H1 (cell line): ENCODE data around the gene NEK9. TPM values are rescaled to one million over a fixed set of nuclear protein-coding genes. Genes with fewer than 3 reads are reported as not detected.

ENCODE experiments used
- CTCF ChIA-PET: fragments of 300-600 bp; sonication (Branson Sonifier 250); formaldehyde crosslinking; loops from one replicate; lab custom pipeline; 2021; ENCODE audit not compliant: partially characterized antibody; lab: Charles Lee
- POLR2A ChIA-PET: fragments of 300-600 bp; sonication (Branson Sonifier 250); formaldehyde crosslinking; loops from one replicate; lab custom pipeline; 2021; ENCODE audit warnings: inconsistent platforms; ENCODE audit not compliant: partially characterized antibody; lab: Charles Lee
- DNase-seq, 2 experiments: peaks; one replicate each; pipeline versions ENCODE4 v3.0.0 to v3.0.0-alpha.2; 2010 to 2022; ENCODE audit warnings: low spot score in 2 of 2, low read depth in 1 of 2, mixed read lengths in 1 of 2
- FAIRE-seq: peaks from 2 replicates; lab custom pipeline; 2011; peaks lifted over from hg19 to GRCh38; lab: Jason Lieb, UNC
- H2AFZ ChIP-seq: 2 replicates; pipeline ENCODE4 v1.8.1; 2012; ENCODE audit warnings: low read length, inconsistent platforms
- H2AK5ac ChIP-seq: 2 replicates; pipeline ENCODE4 v1.6.1; 2013; ENCODE audit warnings: low read depth, low read length
- H2BK120ac ChIP-seq: replicated peaks from 2 replicates; pipeline ENCODE3; 2013; ENCODE audit warnings: low read depth, low read length, inconsistent platforms
- H2BK12ac ChIP-seq: 2 replicates; pipeline ENCODE4 v1.6.1; 2013; ENCODE audit warnings: low read depth, low read length
- H2BK15ac ChIP-seq: 2 replicates; pipeline ENCODE4 v1.6.1; 2013; ENCODE audit warnings: low read length
- H2BK20ac ChIP-seq: 2 replicates; pipeline ENCODE4 v1.6.1; 2013; ENCODE audit warnings: low read length
- H2BK5ac ChIP-seq: 2 replicates; pipeline ENCODE4 v1.6.1; 2013; ENCODE audit warnings: low read depth, low read length
- H3K14ac ChIP-seq: 2 replicates; pipeline ENCODE4 v1.6.1; 2013; ENCODE audit warnings: inconsistent platforms; ENCODE audit not compliant: insufficient read length
- H3K18ac ChIP-seq: 2 replicates; pipeline ENCODE4 v1.6.1; 2013; ENCODE audit warnings: low read length; ENCODE audit errors: extremely low read depth
- H3K23ac ChIP-seq: 2 replicates; pipeline ENCODE4 v1.6.1; 2013; ENCODE audit warnings: inconsistent platforms; ENCODE audit not compliant: insufficient read length
- H3K23me2 ChIP-seq: 2 replicates; pipeline ENCODE4 v1.6.1; 2013; ENCODE audit warnings: low read depth, low read length
- H3K27ac ChIP-seq: 2 replicates; pipeline ENCODE4 v1.6.1; 2011; ENCODE audit warnings: low read depth, low read length, inconsistent platforms
- H3K27me3 ChIP-seq, 4 experiments: replicated peaks in 1 of 4; 1 replicate in 1 of 4; 2 replicates in 3 of 4; pipeline versions ENCODE4 v1.6.1 to v1.8.1; 2011 to 2013; ENCODE audit warnings: low read length in 3 of 4, mild to moderate bottlenecking in 3 of 4, inconsistent platforms in 2 of 4, mixed read lengths in 2 of 4, moderate library complexity in 1 of 4; ENCODE audit not compliant: control insufficient read depth in 3 of 4, insufficient read depth in 3 of 4; ENCODE audit errors: extremely low read depth in 1 of 4
- H3K36me3 ChIP-seq, 4 experiments: 2 replicates each; pipeline versions ENCODE4 v1.6.1 to v1.8.1; 2011 to 2013; ENCODE audit warnings: mild to moderate bottlenecking in 4 of 4, low read length in 3 of 4, moderate library complexity in 2 of 4, control low read depth in 1 of 4, inconsistent platforms in 1 of 4; ENCODE audit not compliant: insufficient read depth in 4 of 4, control insufficient read depth in 2 of 4
- H3K4ac ChIP-seq: replicated peaks from 2 replicates; pipeline ENCODE3; 2013; ENCODE audit warnings: low read length, low read depth, mixed read lengths, inconsistent platforms; ENCODE audit not compliant: insufficient read length
- H3K4me1 ChIP-seq, 4 experiments: replicated peaks in 1 of 4; 1 replicate in 1 of 4; 2 replicates in 3 of 4; pipeline versions ENCODE4 v1.6.1 to v1.8.1; 2011 to 2013; ENCODE audit warnings: low read length in 3 of 4, inconsistent platforms in 2 of 4, mixed read lengths in 1 of 4; ENCODE audit not compliant: insufficient read depth in 4 of 4, control insufficient read depth in 3 of 4
- H3K4me2 ChIP-seq, 2 experiments: 2 replicates each; pipeline versions ENCODE4 v1.6.1 to v1.8.1; 2011 to 2013; ENCODE audit warnings: low read depth in 2 of 2, low read length in 2 of 2, control low read depth in 1 of 2, inconsistent platforms in 1 of 2, mild to moderate bottlenecking in 1 of 2; ENCODE audit not compliant: insufficient read depth in 1 of 2
- H3K4me3 ChIP-seq, 4 experiments: fragments of 200-600, 300-600 bp in 1 of 4; sonication (generic), shearing (Covaris generic), sonication (Bioruptor Twin) in 1 of 4; 2 replicates each; pipeline versions ENCODE4 v1.5.1 to v1.8.1; 2011 to 2016; ENCODE audit warnings: low read length in 4 of 4, low read depth in 3 of 4, control low read depth in 2 of 4, inconsistent platforms in 2 of 4, mild to moderate bottlenecking in 2 of 4, mixed read lengths in 1 of 4, moderate library complexity in 1 of 4; ENCODE audit not compliant: insufficient read depth in 2 of 4; ENCODE audit errors: extremely low read depth in 1 of 4
- H3K56ac ChIP-seq: replicated peaks from 2 replicates; pipeline ENCODE3; 2013; ENCODE audit warnings: low read depth, mild to moderate bottlenecking, mixed read lengths, low read length, inconsistent platforms; ENCODE audit not compliant: insufficient read length
- H3K79me1 ChIP-seq: 2 replicates; pipeline ENCODE4 v1.6.1; 2013; ENCODE audit warnings: low read depth, low read length, control low read depth
- H3K79me2 ChIP-seq, 2 experiments: 2 replicates each; pipeline versions ENCODE4 v1.6.1 to v1.8.1; 2012 to 2013; ENCODE audit warnings: low read length in 2 of 2, mild to moderate bottlenecking in 2 of 2, inconsistent platforms in 1 of 2; ENCODE audit not compliant: insufficient read depth in 2 of 2, control insufficient read depth in 1 of 2
- H3K9ac ChIP-seq, 4 experiments: replicated peaks in 1 of 4; 1 replicate in 1 of 4; 2 replicates in 3 of 4; pipeline versions ENCODE4 v1.6.1 to v1.8.1; 2011 to 2013; ENCODE audit warnings: low read depth in 3 of 4, low read length in 3 of 4, control low read depth in 2 of 4, mild to moderate bottlenecking in 2 of 4, moderate library complexity in 2 of 4, inconsistent platforms in 1 of 4; ENCODE audit errors: extremely low read depth in 1 of 4
- H3K9me3 ChIP-seq, 2 experiments: 2 replicates each; pipeline versions ENCODE4 v1.6.1 to v1.8.1; 2012 to 2013; ENCODE audit warnings: mild to moderate bottlenecking in 2 of 2, moderate library complexity in 2 of 2, control low read depth in 1 of 2, inconsistent platforms in 1 of 2, low read depth in 1 of 2, low read length in 1 of 2, mixed read lengths in 1 of 2; ENCODE audit not compliant: insufficient read depth in 2 of 2
- H4K20me1 ChIP-seq, 2 experiments: replicated peaks in 1 of 2; 2 replicates each; pipeline versions ENCODE3 to v1.8.1; 2011 to 2013; ENCODE audit warnings: inconsistent platforms in 2 of 2, low read length in 2 of 2, mild to moderate bottlenecking in 1 of 2; ENCODE audit not compliant: insufficient read depth in 2 of 2, control insufficient read depth in 1 of 2
- H4K5ac ChIP-seq: 2 replicates; pipeline ENCODE4 v1.6.1; 2013; ENCODE audit warnings: low read length, low read depth, mixed read lengths, inconsistent platforms; ENCODE audit not compliant: insufficient read length
- H4K8ac ChIP-seq: 2 replicates; pipeline ENCODE4 v1.8.0; 2013; ENCODE audit warnings: mild to moderate bottlenecking, moderate library complexity, low read length, inconsistent platforms; ENCODE audit not compliant: insufficient read depth; ENCODE audit errors: extremely low read depth
- H4K91ac ChIP-seq: replicated peaks from 2 replicates; pipeline ENCODE3; 2013; ENCODE audit warnings: low read length, mixed read lengths, inconsistent platforms; ENCODE audit not compliant: insufficient read length
- CREB1 ChIP-seq: IDR thresholded peaks from 2 replicates; pipeline ENCODE4 v1.6.1; 2012; ENCODE audit warnings: inconsistent platforms
- CTCF ChIP-seq, 3 experiments: IDR thresholded peaks; 1 replicate in 2 of 3; 2 replicates in 1 of 3; pipeline versions ENCODE4 v1.5.1 to v1.6.1; 2011; ENCODE audit warnings: low read length in 3 of 3, mild to moderate bottlenecking in 3 of 3, inconsistent platforms in 2 of 3, low read depth in 1 of 3, moderate library complexity in 1 of 3; ENCODE audit not compliant: insufficient read depth in 1 of 3; ENCODE audit errors: control extremely low read depth in 1 of 3
- HDAC2 ChIP-seq, 2 experiments: fragments of 300-600 bp in 1 of 2; sonication (generic) in 1 of 2; IDR thresholded peaks; 2 replicates each; pipeline ENCODE4 v1.6.1; 2011 to 2012; ENCODE audit warnings: low read depth in 2 of 2, low read length in 2 of 2, mild to moderate bottlenecking in 2 of 2, moderate library complexity in 2 of 2, borderline replicate concordance in 1 of 2, inconsistent platforms in 1 of 2
- JUN ChIP-seq: IDR thresholded peaks from 2 replicates; pipeline ENCODE4 v1.6.1; 2011; ENCODE audit warnings: low read depth, mild to moderate bottlenecking, improper control_type of control experiment, low read length
- RAD21 ChIP-seq, 2 experiments: IDR thresholded peaks in 1 of 2; conservative IDR thresholded peaks in 1 of 2; 2 replicates each; pipeline ENCODE4 v1.6.1; 2011; ENCODE audit warnings: low read depth in 2 of 2, low read length in 2 of 2, improper control_type of control experiment in 1 of 2, inconsistent platforms in 1 of 2, mild to moderate bottlenecking in 1 of 2, moderate library complexity in 1 of 2
- SAP30 ChIP-seq: fragments of 300-600 bp; sonication (generic); IDR thresholded peaks from 2 replicates; pipeline ENCODE4 v1.7.1; 2012; ENCODE audit warnings: low read length, moderate library complexity, mild to moderate bottlenecking, inconsistent platforms; ENCODE audit not compliant: insufficient read depth, insufficient replicate concordance
- SIRT6 ChIP-seq: IDR thresholded peaks from one replicate; pipeline ENCODE4 v1.7.1; 2012; ENCODE audit warnings: low read length, inconsistent platforms
- TAF1 ChIP-seq: IDR thresholded peaks from 2 replicates; pipeline ENCODE4 v1.6.1; 2011; ENCODE audit warnings: mild to moderate bottlenecking, low read depth, low read length
- WGBS, 2 experiments: shearing (Covaris generic) in 1 of 2; methylation state at CpG; one replicate each; pipeline versions ENCODE4 v1.1.6 to v1.1.7; 2013 to 2015; ENCODE audit warnings: low lambda C conversion rate in 2 of 2, mixed read lengths in 2 of 2, inconsistent platforms in 1 of 2, low coverage in 1 of 2, missing lambda C conversion rate in 1 of 2; ENCODE audit not compliant: insufficient replicate concordance in 2 of 2, insufficient coverage in 1 of 2, insufficient read length in 1 of 2; ENCODE audit errors: extremely low coverage in 1 of 2, missing lambda C conversion rate in 1 of 2; 5-methylcytosine and 5-hydroxymethylcytosine counted together
- polyA plus RNA-seq, 7 experiments: library from polyadenylated mRNA; depleted of rRNA in 3 of 7; stranded (reverse) in 5 of 7; unstranded in 2 of 7; fragments of >200 nt in 5 of 7; fragments of 200-250 nt in 2 of 7; gene quantifications; 1 replicate in 5 of 7; 2 replicates in 1 of 7; 4 replicates in 1 of 7; pipeline versions ENCODE4 v1.2.1 to v1.2.3, GENCODE V29; 2011 to 2013; ENCODE audit warnings: missing spikeins in 2 of 7, mixed read lengths in 2 of 7
- total RNA-seq: library from RNA; stranded (reverse); fragmentation: NEBNext Ultra II Directional; extraction: Animal tissue kit (Norgen Biotek cat#: 25700); gene quantifications from 2 replicates; pipeline ENCODE4 v1.2.1, GENCODE V29; 2021

Gene NEK9
- total and polyA plus RNA-seq, 2 of the 8 experiments (the other 6 are each of a cell fraction or from before 2014, with no cell fraction given), result 16.0 to 43.6 TPM

GRCh38 chr14:75176142-75176820 is 49.4 kb upstream of the NEK9 start, which contains the start of gene TMED10:
Gene TMED10 (minus strand): TSS chr14:75176612. CDS start chr14:75176579, 33 bp downstream.
- ChIA-PET POLR2A (interaction anchor here (0.6 to 3.1 kb wide), 6 partner anchors 12 to 119 kb away, joined by 3 to 8 read pairs (median 4); partner anchors contain the start of gene NEK9), CTCF (interaction anchor here (0.7 kb wide), 1 partner anchor 537 kb away, joined by 3 read pairs; no protein-coding TSS in a partner anchor)
- H4K8ac ChIP-seq, result peak within 1 kb of the TSS; percentile 96; the same call in 1 of the 2 replicates
- H3K4ac ChIP-seq, result peak within 1 kb of the TSS; percentile 97
- H2BK15ac ChIP-seq, result no peak within 1 kb of the TSS
- no peaks in the 10 kb centered on the region; a peak in 1 of 7 replicates for H3K4me1 ChIP-seq
- peak within 1 kb of the TSS; percentile 40 to 92 for H3K4me2 ChIP-seq
- peak within 1 kb of the TSS; percentile 95 for H4K91ac ChIP-seq
- H3K18ac ChIP-seq, result peak within 1 kb of the TSS; percentile 81; the same call in 1 of the 2 replicates
- peak within 1 kb of the TSS; percentile 81 to 94 (median 90) for H3K4me3 ChIP-seq
- no peak within 1 kb of the TSS for H3K23ac ChIP-seq
- WGBS, 2 experiments, result 2% methylated on average over 48 of the region's 49 CpGs; no CpG with 5 or more reads in 1 of the 2 experiments
- H3K36me3 ChIP-seq, result no peaks in the 10 kb centered on the region
- FAIRE-seq, result no peak
- peak within 1 kb of the TSS; percentile 93 for H4K5ac ChIP-seq
- peak within 1 kb of the TSS; percentile 97 for H2AFZ ChIP-seq
- peak within 1 kb of the TSS; percentile 56 for H2BK120ac ChIP-seq
- H2AK5ac ChIP-seq, result no peak within 1 kb of the TSS
- peak within 1 kb of the TSS; percentile 91 for H3K56ac ChIP-seq
- no peaks in the 10 kb centered on the region for H3K27me3 ChIP-seq
- H2BK12ac ChIP-seq, result peak within 1 kb of the TSS; percentile 90
- peak within 1 kb of the TSS; percentile 97 for H3K27ac ChIP-seq
- H2BK5ac ChIP-seq, result peak within 1 kb of the TSS; percentile 95
- H2BK20ac ChIP-seq, result no peak within 1 kb of the TSS
- peaks cover 2% of the 10 kb centered on the region; the same call in 1 of the 2 replicates for H3K79me1 ChIP-seq
- H3K23me2 ChIP-seq, result no peaks in the 10 kb centered on the region; the same call in 1 of the 2 replicates
- peaks cover 20 to 47% of the 10 kb centered on the region in 2 experiments for H3K79me2 ChIP-seq
- no peak within 1 kb of the TSS for H3K14ac ChIP-seq
- H4K20me1 ChIP-seq, result peaks cover 3 to 9% of the 10 kb centered on the region in 2 experiments
- peak within 1 kb of the TSS; percentile 75 to 97 (median 94) for H3K9ac ChIP-seq
- DNase-seq, result peak; percentile 47 to 93
- no peaks in the 10 kb centered on the region for H3K9me3 ChIP-seq
- TF ChIP-seq SIRT6, result no peak
- TF ChIP-seq CTCF (IDR thresholded peaks at IDR 0.05; ENCODE audit: control extremely low read depth in 1 of 3, insufficient read depth in 1 of 3, low read depth in 1 of 3, low read length in 3 of 3), result 0 out of 4 replicates have a peak, but pooled peaks of 1 of the 3 experiments have one; percentile 4
- TF ChIP-seq JUN, result no peak
- TF ChIP-seq HDAC2 (IDR thresholded peaks at IDR 0.05; ENCODE audit: borderline replicate concordance in 1 of 2, low read depth in 2 of 2, low read length in 2 of 2), result peak in 1 of 2 experiments; percentile 85; a peak in 2 of 4 replicates
- TF ChIP-seq SAP30, result peak; percentile 66
- peak in 1 of 2 experiments; percentile 4; a peak in 1 of 4 replicates for TF ChIP-seq RAD21 (IDR thresholded peaks at IDR 0.05 in 1 of 2, conservative IDR thresholded peaks at IDR 0.05 in 1 of 2; ENCODE audit: low read depth in 2 of 2, low read length in 2 of 2)
- TF ChIP-seq TAF1, result peak; percentile 78
- TF ChIP-seq CREB1, result peak; percentile 50; the same call in 1 of the 2 replicates
